ENCODE measurements around the gene PRR20D.
"Not testable (repeated sequence)": the region's sequence is repeated elsewhere in the genome, so short reads cannot be mapped to it uniquely, and the experiment has no call there.

Gene PRR20D

GRCh38 chr13:57160332-57160731, at the start of gene PRR20D:
TSS of gene PRR20D (plus strand) at chr13:57160632. CDS start at chr13:57161019, 387 bp downstream.
- in situ Hi-C loops (cut with MboI; ENCODE audit: low pct_unique_long_range_greater_than_20kb, low sequenced_read_pairs, unreplicated experiment) = not testable (repeated sequence)

GRCh38 chr13:57114945-57115344, 45.5 kb upstream of the PRR20D start:
- in situ Hi-C loops (cut with MboI; ENCODE audit: low pct_unique_long_range_greater_than_20kb, low sequenced_read_pairs, unreplicated experiment) = no loop called here
- no peak for DNase-seq (ENCODE audit: low spot score)
- no peak for TF ChIP-seq CTCF (IDR thresholded peaks at IDR 0.05; ENCODE audit: extremely low read depth, insufficient read depth, missing control alignments)

More at GRCh38 chr13:57160332-57160731, at the start of gene PRR20D:
- not testable (repeated sequence) for DNase-seq (ENCODE audit: low spot score)

- DNase-seq (ENCODE audit: low spot score) = no peak
- in situ Hi-C loops (cut with MboI; ENCODE audit: low pct_unique_long_range_greater_than_20kb, low sequenced_read_pairs, unreplicated experiment) = no loop called here
Measured at GRCh38 chr13:57123681-57124080, 36.8 kb upstream of the PRR20D start.

GRCh38 chr13:57128909-57129308, 31.5 kb upstream of the PRR20D start:
- DNase-seq (ENCODE audit: low spot score) = no peak
- TF ChIP-seq CTCF (IDR thresholded peaks at IDR 0.05; ENCODE audit: extremely low read depth, insufficient read depth, missing control alignments) = no peak
- in situ Hi-C loops (cut with MboI; ENCODE audit: low pct_unique_long_range_greater_than_20kb, low sequenced_read_pairs, unreplicated experiment) = no loop called here

More at GRCh38 chr13:57123681-57124080, 36.8 kb upstream of the PRR20D start:
- TF ChIP-seq CTCF (IDR thresholded peaks at IDR 0.05; ENCODE audit: extremely low read depth, insufficient read depth, missing control alignments) = no peak

- in situ Hi-C loops (cut with MboI; ENCODE audit: low pct_unique_long_range_greater_than_20kb, low sequenced_read_pairs, unreplicated experiment) = no loop called here
- no peak for TF ChIP-seq CTCF (IDR thresholded peaks at IDR 0.05; ENCODE audit: extremely low read depth, insufficient read depth, missing control alignments)
- DNase-seq (ENCODE audit: low spot score) = no peak
Measured at GRCh38 chr13:57136093-57136492, 24.3 kb upstream of the PRR20D start.

- in situ Hi-C loops (cut with MboI; ENCODE audit: low pct_unique_long_range_greater_than_20kb, low sequenced_read_pairs, unreplicated experiment) = no loop called here
- no peak for TF ChIP-seq CTCF (IDR thresholded peaks at IDR 0.05; ENCODE audit: extremely low read depth, insufficient read depth, missing control alignments)
- no peak for DNase-seq (ENCODE audit: low spot score)
Measured at GRCh38 chr13:57137585-57137984, 22.8 kb upstream of the PRR20D start.

- in situ Hi-C loops (cut with MboI; ENCODE audit: low pct_unique_long_range_greater_than_20kb, low sequenced_read_pairs, unreplicated experiment) = no loop called here
- TF ChIP-seq CTCF (IDR thresholded peaks at IDR 0.05; ENCODE audit: extremely low read depth, insufficient read depth, missing control alignments) = no peak
- DNase-seq (ENCODE audit: low spot score) = no peak
Measured at GRCh38 chr13:57138988-57139387, 21.4 kb upstream of the PRR20D start.

- in situ Hi-C loops (cut with MboI; ENCODE audit: low pct_unique_long_range_greater_than_20kb, low sequenced_read_pairs, unreplicated experiment) = not testable (repeated sequence)
Measured at GRCh38 chr13:57139781-57140180, 20.7 kb upstream of the PRR20D start.

GRCh38 chr13:57140235-57140968, 20.0 kb upstream of the PRR20D start, which contains the start of gene PRR20A:
TSS of gene PRR20A (plus strand) at chr13:57140918. CDS start at chr13:57141305, 387 bp downstream.
- in situ Hi-C loops (cut with MboI; ENCODE audit: low pct_unique_long_range_greater_than_20kb, low sequenced_read_pairs, unreplicated experiment); DNase-seq (ENCODE audit: low spot score): not testable (repeated sequence)

More at GRCh38 chr13:57139781-57140180, 20.7 kb upstream of the PRR20D start:
- DNase-seq (ENCODE audit: low spot score) = not testable (repeated sequence)

GRCh38 chr13:57147188-57147587, 13.2 kb upstream of the PRR20D start, which contains the start of gene PRR20B:
TSS of gene PRR20B (plus strand) at chr13:57147488. CDS start at chr13:57147875, 387 bp downstream.
- in situ Hi-C loops (cut with MboI; ENCODE audit: low pct_unique_long_range_greater_than_20kb, low sequenced_read_pairs, unreplicated experiment) = not testable (repeated sequence)

More at GRCh38 chr13:57147188-57147587, 13.2 kb upstream of the PRR20D start, which contains the start of gene PRR20B:
- not testable (repeated sequence) for DNase-seq (ENCODE audit: low spot score)
